CD4-positive, alpha-beta T cell (primary cell): ENCODE data around the gene EPM2A. TPM values are rescaled to one million over a fixed set of nuclear protein-coding genes. Genes with fewer than 3 reads are reported as not detected.

Experiments
- ATAC-seq: fragments of 200-7000 bp; cut with Tn5 transposase; one replicate; pipeline ENCODE4 v1.10.0; 2022; ENCODE audit warnings: mild to moderate bottlenecking; ENCODE audit not compliant: poor library complexity
- CTCF ChIA-PET: fragments of 350-600 bp; sonication (Branson Sonifier 250); formaldehyde crosslinking; loops from one replicate; lab custom pipeline; 2021; ENCODE audit warnings: antibody characterized with exemption, inconsistent platforms; lab: Charles Lee
- POLR2A ChIA-PET: fragments of 350-600 bp; sonication (Branson Sonifier 250); formaldehyde crosslinking; loops from one replicate; lab custom pipeline; 2021; ENCODE audit warnings: antibody characterized with exemption, inconsistent platforms; lab: Charles Lee
- DNase-seq, 14 experiments: peaks; one replicate each; pipeline ENCODE4 v3.0.0-alpha.2; 2013 to 2020; ENCODE audit warnings: mixed read lengths in 2 of 14
- H3K27ac ChIP-seq, 2 donors: one replicate each; pipeline versions ENCODE4 v1.5.1 to v1.7.0; 2013; ENCODE audit warnings: low read length in 2 of 2, low read depth in 1 of 2, mild to moderate bottlenecking in 1 of 2
- H3K27me3 ChIP-seq, 2 experiments: 1 replicate in 1 of 2; 2 replicates in 1 of 2; pipeline versions ENCODE4 v1.6.1 to v1.7.0; 2013; ENCODE audit warnings: low read length in 2 of 2, control low read depth in 1 of 2, mild to moderate bottlenecking in 1 of 2, moderate library complexity in 1 of 2; ENCODE audit not compliant: insufficient read depth in 2 of 2, control insufficient read depth in 1 of 2
- H3K36me3 ChIP-seq: one replicate; pipeline ENCODE4 v1.6.1; 2013; ENCODE audit warnings: low read length, control low read depth; ENCODE audit not compliant: insufficient read depth
- H3K4me1 ChIP-seq: one replicate; pipeline ENCODE4 v1.6.1; 2013; ENCODE audit warnings: low read length, control low read depth; ENCODE audit not compliant: insufficient read depth
- H3K4me3 ChIP-seq: one replicate; pipeline ENCODE4 v1.5.1; 2013; ENCODE audit warnings: mild to moderate bottlenecking, low read length, moderate library complexity
- H3K9me3 ChIP-seq, 2 experiments: 1 replicate in 1 of 2; 2 replicates in 1 of 2; pipeline versions ENCODE4 v1.6.1 to v1.7.0; 2013; ENCODE audit warnings: low read length in 2 of 2, mild to moderate bottlenecking in 2 of 2, control low read depth in 1 of 2, moderate library complexity in 1 of 2; ENCODE audit not compliant: control insufficient read depth in 1 of 2, insufficient read depth in 1 of 2
- H3K27ac Mint-ChIP-seq: one replicate; pipeline ENCODE4 v1.8.0; 2020; ENCODE audit warnings: mixed read lengths
- H3K27me3 Mint-ChIP-seq: one replicate; pipeline ENCODE4 v1.8.0; 2021; ENCODE audit warnings: mixed read lengths
- H3K36me3 Mint-ChIP-seq: one replicate; pipeline ENCODE4 v1.8.0; 2021; ENCODE audit warnings: low read depth, mixed read lengths
- H3K4me1 Mint-ChIP-seq: one replicate; pipeline ENCODE4 v1.8.0; 2021; ENCODE audit warnings: low read depth, mixed read lengths
- H3K4me3 Mint-ChIP-seq: one replicate; pipeline ENCODE4 v1.8.0; 2020; ENCODE audit warnings: mild to moderate bottlenecking, mixed read lengths
- H3K9me3 Mint-ChIP-seq: one replicate; pipeline ENCODE4 v1.8.0; 2020; ENCODE audit warnings: mixed read lengths
- CTCF ChIP-seq: fragments of 200-600 bp; IDR thresholded peaks from one replicate; pipeline ENCODE4 v1.8.0; 2022; ENCODE audit warnings: antibody characterized with exemption, mild to moderate bottlenecking
- intact Hi-C, 2 experiments: fragments of 100-400 bp; cut with DNase I in 1 of 2; cut with micrococcal nuclease in 1 of 2; formaldehyde crosslinking; loops; one replicate each; pipeline versions ENCODE4 v1.15.1 to v1.9.0; 2023 to 2025; cut with DNase I, micrococcal nuclease
- total RNA-seq, 174 experiments: library from RNA in 2 of 174; stranded (reverse) in 2 of 174; gene quantifications; one replicate each; pipeline ENCODE4 v1.2.3 and lab custom pipeline; 2021 to 2026

EPM2A gene
- total RNA-seq, 2 experiments from 2014 or later: 5.0 to 5.7 TPM

GRCh38 chr6:145668844-145669243 lies 66.5 kb downstream of the EPM2A start:
- Histone ChIP-seq H3K36me3 (no peaks in the 10 kb centered on the region), H3K27ac (no peak overlapping the region), H3K4me1 (no peaks in the 10 kb centered on the region), H3K27me3 (no peaks in the 10 kb centered on the region), H3K4me3 (no peak overlapping the region), H3K9me3 (peaks cover 0 to 5% of the 10 kb centered on the region in 2 experiments)
- intact Hi-C loops: no loop called here
- POLR2A ChIA-PET: no interaction called here
- TF ChIP-seq CTCF: no peak
- DNase-seq (no peak), ATAC-seq (no peak)
- Mint-ChIP-seq H3K36me3 (peaks cover 39% of the 10 kb centered on the region), H3K4me3 (no peak overlapping the region), H3K27ac (no peak overlapping the region), H3K27me3 (no peaks in the 10 kb centered on the region), H3K4me1 (no peaks in the 10 kb centered on the region), H3K9me3 (no peaks in the 10 kb centered on the region)
- CTCF ChIA-PET: interaction anchor here (1.1 kb wide), 1 partner anchor 34 kb away, joined by 3 read pairs; no protein-coding TSS in a partner anchor

GRCh38 chr6:145660676-145661075 lies 74.6 kb downstream of the EPM2A start:
- Mint-ChIP-seq H3K4me1 (no peaks in the 10 kb centered on the region), H3K4me3 (no peak overlapping the region), H3K36me3 (peaks cover 25% of the 10 kb centered on the region), H3K27ac (no peak overlapping the region), H3K27me3 (no peaks in the 10 kb centered on the region), H3K9me3 (peaks cover 2% of the 10 kb centered on the region)
- TF ChIP-seq CTCF: no peak
- H3K27ac ChIP-seq: no peak overlapping the region
- H3K36me3 ChIP-seq: no peaks in the 10 kb centered on the region
- intact Hi-C loops: no loop called here
- ATAC-seq: no peak
- no peak overlapping the region for H3K4me3 ChIP-seq
- no peaks in the 10 kb centered on the region for H3K4me1 ChIP-seq
- no peaks in the 10 kb centered on the region for H3K27me3 ChIP-seq
- H3K9me3 ChIP-seq: no peaks in the 10 kb centered on the region
- ChIA-PET CTCF (no interaction called here), POLR2A (no interaction called here)
- DNase-seq: no peak

- Histone ChIP-seq H3K36me3 (no peaks in the 10 kb centered on the region), H3K4me3 (no peak overlapping the region), H3K27ac (no peak overlapping the region), H3K9me3 (no peaks in the 10 kb centered on the region), H3K27me3 (no peaks in the 10 kb centered on the region), H3K4me1 (no peaks in the 10 kb centered on the region)
- Mint-ChIP-seq H3K36me3 (peaks cover 5% of the 10 kb centered on the region), H3K27ac (no peak overlapping the region), H3K4me1 (no peaks in the 10 kb centered on the region), H3K9me3 (no peaks in the 10 kb centered on the region), H3K27me3 (no peaks in the 10 kb centered on the region), H3K4me3 (no peak overlapping the region)
- intact Hi-C loops: no loop called here
- POLR2A ChIA-PET: no interaction called here
- DNase-seq (no peak), ATAC-seq (no peak)
- TF ChIP-seq CTCF: no peak
- CTCF ChIA-PET: no interaction called here
These were observed 79.2 kb downstream of the EPM2A start for GRCh38 chr6:145656128-145656527.
